CD4-positive, alpha-beta memory T cell (primary cell): Measurements from ENCODE around the gene BUB3. TPM values are rescaled to one million over a fixed set of nuclear protein-coding genes. Genes with fewer than 3 reads are reported as not detected.

Source experiments
- CTCF ChIA-PET: fragments of 350-600 bp; sonication (Branson Sonifier 250); formaldehyde crosslinking; loops from one replicate; lab custom pipeline; 2021; ENCODE audit warnings: inconsistent platforms; ENCODE audit not compliant: partially characterized antibody; lab: Charles Lee
- POLR2A ChIA-PET: fragments of 350-600 bp; sonication (Branson Sonifier 250); formaldehyde crosslinking; loops from one replicate; lab custom pipeline; 2021; ENCODE audit not compliant: partially characterized antibody; lab: Charles Lee
- DNase-seq, 5 donors: peaks; one replicate each; pipeline versions ENCODE4 v3.0.0 to v3.0.0-alpha.2; 2020 to 2022; ENCODE audit warnings: mixed read lengths in 1 of 5
- H3K27ac ChIP-seq: one replicate; pipeline ENCODE4 v1.7.0; 2013; ENCODE audit warnings: low read depth, low read length
- H3K27me3 ChIP-seq: 2 replicates; pipeline ENCODE4 v1.7.0; 2013; ENCODE audit warnings: mild to moderate bottlenecking, low read length, moderate library complexity; ENCODE audit not compliant: insufficient read depth
- H3K36me3 ChIP-seq: 2 replicates; pipeline ENCODE4 v1.7.0; 2013; ENCODE audit warnings: mild to moderate bottlenecking, low read length, moderate library complexity; ENCODE audit not compliant: insufficient read depth
- H3K4me1 ChIP-seq: 2 replicates; pipeline ENCODE4 v1.7.0; 2013; ENCODE audit warnings: mild to moderate bottlenecking, low read length, moderate library complexity; ENCODE audit not compliant: insufficient read depth
- H3K4me3 ChIP-seq, 2 donors: one replicate each; pipeline ENCODE4 v1.7.0; 2013; ENCODE audit warnings: low read length in 2 of 2, mild to moderate bottlenecking in 1 of 2
- H3K9me3 ChIP-seq, 2 donors: one replicate each; pipeline ENCODE4 v1.7.0; 2013; ENCODE audit warnings: low read length in 2 of 2, control low read depth in 1 of 2; ENCODE audit not compliant: control insufficient read depth in 1 of 2
- H3K27ac Mint-ChIP-seq, 7 donors: one replicate each; pipeline ENCODE4 v1.8.0; 2020 to 2021; ENCODE audit warnings: mixed read lengths in 7 of 7, mild to moderate bottlenecking in 6 of 7, inconsistent platforms in 3 of 7, moderate library complexity in 3 of 7
- H3K27me3 Mint-ChIP-seq, 2 donors: one replicate each; pipeline ENCODE4 v1.8.0; 2020 to 2021; ENCODE audit warnings: mixed read lengths in 2 of 2
- H3K36me3 Mint-ChIP-seq, 2 donors: one replicate each; pipeline ENCODE4 v1.8.0; 2020 to 2021; ENCODE audit warnings: mixed read lengths in 2 of 2, inconsistent platforms in 1 of 2, mild to moderate bottlenecking in 1 of 2
- H3K4me1 Mint-ChIP-seq, 4 donors: one replicate each; pipeline ENCODE4 v1.8.0; 2020 to 2021; ENCODE audit warnings: mixed read lengths in 4 of 4, mild to moderate bottlenecking in 1 of 4
- H3K4me3 Mint-ChIP-seq, 8 donors: one replicate each; pipeline ENCODE4 v1.8.0; 2020 to 2021; ENCODE audit warnings: mixed read lengths in 8 of 8, mild to moderate bottlenecking in 7 of 8, moderate library complexity in 6 of 8, inconsistent platforms in 3 of 8
- H3K9me3 Mint-ChIP-seq, 8 donors: one replicate each; pipeline ENCODE4 v1.8.0; 2020 to 2021; ENCODE audit warnings: mixed read lengths in 8 of 8, mild to moderate bottlenecking in 5 of 8, inconsistent platforms in 3 of 8, moderate library complexity in 1 of 8
- intact Hi-C: fragments of 100-400 bp; cut with micrococcal nuclease; formaldehyde crosslinking; loops from one replicate; pipeline ENCODE4 v1.15.1; 2023
- polyA plus RNA-seq, 2 donors: library from polyadenylated mRNA; unstranded; fragments of 300-500 nt; fragmentation: Illumina TruSeq; gene quantifications; one replicate each; pipeline ENCODE4 v1.2.3, GENCODE V29; 2021
- total RNA-seq, 2 experiments: library from RNA; stranded (reverse); gene quantifications; one replicate each; pipeline ENCODE4 v1.2.3, GENCODE V29; 2021

BUB3 gene, protein sequence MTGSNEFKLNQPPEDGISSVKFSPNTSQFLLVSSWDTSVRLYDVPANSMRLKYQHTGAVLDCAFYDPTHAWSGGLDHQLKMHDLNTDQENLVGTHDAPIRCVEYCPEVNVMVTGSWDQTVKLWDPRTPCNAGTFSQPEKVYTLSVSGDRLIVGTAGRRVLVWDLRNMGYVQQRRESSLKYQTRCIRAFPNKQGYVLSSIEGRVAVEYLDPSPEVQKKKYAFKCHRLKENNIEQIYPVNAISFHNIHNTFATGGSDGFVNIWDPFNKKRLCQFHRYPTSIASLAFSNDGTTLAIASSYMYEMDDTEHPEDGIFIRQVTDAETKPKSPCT
- total RNA-seq (100 to 1,000 TPM; 162 to 169 TPM), polyA plus RNA-seq (100 to 1,000 TPM; 226 to 371 TPM)

DNA sequence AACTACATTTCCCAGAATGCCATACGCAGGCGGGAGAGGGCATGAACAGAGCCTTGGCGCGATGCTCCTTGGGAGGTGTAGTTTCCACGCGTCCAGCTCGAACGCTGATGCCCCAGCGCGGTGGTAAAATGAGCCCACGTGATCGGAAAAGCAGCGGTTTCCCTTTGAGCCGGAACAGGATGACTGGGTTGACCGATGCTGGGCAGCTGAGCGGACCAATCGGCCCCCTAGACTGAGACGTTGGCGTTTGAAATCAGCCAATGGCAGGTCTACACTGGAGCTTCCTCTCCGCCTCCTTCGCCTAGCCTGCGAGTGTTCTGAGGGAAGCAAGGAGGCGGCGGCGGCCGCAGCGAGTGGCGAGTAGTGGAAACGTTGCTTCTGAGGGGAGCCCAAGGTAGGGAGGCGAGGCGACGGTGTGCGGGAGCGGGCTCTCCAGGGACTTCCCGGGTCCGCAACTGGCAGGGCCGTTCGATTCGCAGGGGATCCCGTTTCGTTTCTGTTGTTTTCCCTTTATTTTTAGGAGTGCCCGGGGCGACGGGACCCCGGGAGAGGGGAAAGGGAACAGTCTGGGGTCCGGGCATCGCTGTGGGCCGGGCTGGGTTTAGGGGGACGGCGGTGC lies at the start of gene BUB3:
Gene BUB3, plus strand, starts transcription at position 311 of the 619 bp plus-strand sequence. CDS start 516 bp downstream, outside the sequence.
- Mint-ChIP-seq H3K4me3 (peak within 1 kb of the TSS; percentile 100), H3K4me1 (peaks cover 43 to 84% (median 63%) of the 10 kb centered on the region in 4 donors), H3K36me3 (peaks cover 23 to 47% of the 10 kb centered on the region in 2 donors), H3K9me3 (no peaks in the 10 kb centered on the region), H3K27me3 (peaks cover 9 to 14% of the 10 kb centered on the region in 2 donors), H3K27ac (peak within 1 kb of the TSS; percentile 94 to 99 (median 99))
- ChIA-PET CTCF (interaction anchor here (1.0 to 2.3 kb wide), 4 partner anchors 9 to 88 kb away, joined by 3 to 8 read pairs (median 6); no protein-coding TSS in a partner anchor), POLR2A (interaction anchor here (0.7 to 2.9 kb wide), 15 partner anchors 9 to 780 kb away, joined by 3 to 48 read pairs (median 5); partner anchors contain the start of genes ACADSB, C10orf88, FAM24B and IKZF5)
- Histone ChIP-seq H3K36me3 (peaks cover 13% of the 10 kb centered on the region), H3K27me3 (peaks cover 11% of the 10 kb centered on the region), H3K9me3 (no peaks in the 10 kb centered on the region), H3K4me3 (peak within 1 kb of the TSS; percentile 68 to 94), H3K27ac (peak within 1 kb of the TSS; percentile 79), H3K4me1 (peaks cover 73% of the 10 kb centered on the region)
- DNase-seq, result peak; percentile 93 to 96 (median 95)
- intact Hi-C loops, result loop anchor here (1.0 to 10.0 kb wide), 9 partner anchors 17 to 1761 kb away; partner anchors contain the start of genes C10orf88, EEF1AKMT2, FAM24B and IKZF5

DNA sequence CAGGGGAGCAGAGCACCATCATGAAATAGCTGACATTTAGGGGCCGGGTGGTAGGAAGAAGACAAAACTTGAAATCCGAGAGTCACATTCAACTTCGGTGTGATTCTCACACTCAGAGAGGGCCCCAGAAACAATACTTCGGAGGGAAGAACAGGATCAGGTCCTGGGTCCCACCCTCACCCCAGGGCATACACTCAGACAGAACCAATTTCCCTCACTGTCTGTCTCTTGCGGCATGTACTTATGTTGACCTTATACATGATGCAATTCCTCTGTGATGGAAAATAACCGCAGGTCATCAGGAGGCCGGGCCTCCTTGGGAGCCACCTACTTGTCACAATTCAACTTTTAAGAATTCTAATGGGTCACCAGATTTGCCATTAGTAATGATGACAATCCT lies 44.7 kb upstream of the BUB3 start:
- Mint-ChIP-seq H3K4me3 (no peak overlapping the region), H3K4me1 (no peaks in the 10 kb centered on the region), H3K9me3 (peaks cover 0 to 3% (median 0%) of the 10 kb centered on the region in 8 donors), H3K36me3 (no peaks in the 10 kb centered on the region), H3K27ac (no peak overlapping the region), H3K27me3 (peaks cover 5 to 19% of the 10 kb centered on the region in 2 donors)
- no peaks in the 10 kb centered on the region for H3K4me1 ChIP-seq
- H3K36me3 ChIP-seq, result no peaks in the 10 kb centered on the region
- no peaks in the 10 kb centered on the region for H3K27me3 ChIP-seq
- CTCF ChIA-PET, result no interaction called here
- intact Hi-C loops, result no loop called here
- H3K4me3 ChIP-seq, result no peak overlapping the region
- DNase-seq, result no peak
- H3K9me3 ChIP-seq, result no peaks in the 10 kb centered on the region
- H3K27ac ChIP-seq, result no peak overlapping the region
- POLR2A ChIA-PET, result no interaction called here

DNA sequence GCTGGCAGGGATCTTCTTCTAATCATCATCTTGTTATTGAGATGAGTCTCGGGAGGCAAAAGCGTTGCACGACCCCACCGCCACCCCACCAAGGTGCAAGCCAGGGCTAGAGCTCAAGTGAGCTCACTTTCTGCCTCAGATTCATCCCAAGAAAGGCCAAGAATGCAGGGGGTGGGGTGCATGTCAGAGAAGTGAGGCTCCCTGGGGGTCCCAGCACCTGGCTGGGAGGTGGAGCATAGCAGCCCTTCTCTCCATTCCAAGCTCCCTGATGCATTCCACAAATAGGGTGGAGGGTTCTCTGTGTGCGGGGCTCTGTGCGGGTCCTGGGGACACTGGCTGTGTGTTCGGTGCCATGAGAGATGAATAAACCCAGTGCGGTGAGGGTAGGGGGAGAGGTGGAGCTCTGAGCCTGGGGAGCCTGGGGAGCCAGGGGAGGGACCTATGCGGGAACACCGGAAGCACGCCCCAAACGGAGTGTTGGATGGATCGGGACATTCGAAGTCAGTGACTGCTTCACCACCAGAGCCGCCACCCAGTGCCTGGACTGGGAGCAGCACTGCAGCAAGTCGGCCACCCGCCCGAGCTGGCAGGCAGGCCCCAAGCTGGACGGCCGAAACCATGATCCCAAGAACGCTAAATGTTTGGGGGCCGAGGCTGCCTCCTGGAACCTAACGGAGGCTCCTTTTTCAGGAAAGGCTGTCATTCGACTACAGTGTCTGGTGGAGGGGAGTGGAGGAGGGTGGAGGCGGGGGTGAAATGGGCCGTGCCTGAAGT lies 36.4 kb upstream of the BUB3 start:
- Mint-ChIP-seq H3K27me3 (peaks cover 30 to 33% of the 10 kb centered on the region in 2 donors), H3K36me3 (no peaks in the 10 kb centered on the region), H3K4me3 (no peak overlapping the region), H3K9me3 (no peaks in the 10 kb centered on the region), H3K27ac (no peak overlapping the region), H3K4me1 (peaks cover 0 to 1% (median 0%) of the 10 kb centered on the region in 4 donors)
- H3K36me3 ChIP-seq, result no peaks in the 10 kb centered on the region
- no peaks in the 10 kb centered on the region for H3K4me1 ChIP-seq
- H3K27ac ChIP-seq, result no peak overlapping the region
- DNase-seq, result no peak
- peaks cover 9% of the 10 kb centered on the region for H3K27me3 ChIP-seq
- no peak overlapping the region for H3K4me3 ChIP-seq
- POLR2A ChIA-PET, result no interaction called here
- intact Hi-C loops, result no loop called here
- CTCF ChIA-PET, result no interaction called here
- H3K9me3 ChIP-seq, result no peaks in the 10 kb centered on the region

DNA sequence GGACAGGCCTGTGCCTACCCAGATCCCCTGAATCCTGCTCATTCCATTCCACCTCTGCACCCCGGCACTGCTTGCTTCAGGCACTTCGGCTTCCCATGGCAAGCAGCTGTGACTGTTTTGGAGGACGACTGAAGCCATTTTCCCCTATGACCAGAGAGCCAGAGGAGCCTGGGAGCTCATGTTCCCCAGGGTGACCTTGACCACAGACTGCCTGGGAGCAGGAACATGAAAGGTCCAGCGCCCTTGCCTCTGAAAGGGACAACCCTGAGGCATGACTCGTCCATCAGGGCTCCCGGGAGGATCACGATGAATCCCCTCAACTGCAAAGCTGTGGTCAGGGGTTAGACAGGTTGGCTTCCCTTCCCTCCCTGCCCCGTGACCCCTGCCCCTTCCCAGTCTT lies 35.1 kb upstream of the BUB3 start:
- H3K27me3 Mint-ChIP-seq, result peaks cover 30 to 36% of the 10 kb centered on the region in 2 donors
- Histone ChIP-seq H3K9me3 (no peaks in the 10 kb centered on the region), H3K27me3 (peaks cover 9% of the 10 kb centered on the region), H3K4me3 (no peak overlapping the region), H3K4me1 (no peaks in the 10 kb centered on the region), H3K27ac (no peak overlapping the region), H3K36me3 (no peaks in the 10 kb centered on the region)
- H3K4me3 Mint-ChIP-seq, result no peak overlapping the region
- no peaks in the 10 kb centered on the region for H3K36me3 Mint-ChIP-seq
- ChIA-PET POLR2A (no interaction called here), CTCF (interaction anchor here (1.7 kb wide), 1 partner anchor 15 kb away, joined by 4 read pairs; no protein-coding TSS in a partner anchor)
- no peak for DNase-seq
- peaks cover 0 to 1% (median 0%) of the 10 kb centered on the region in 4 donors for H3K4me1 Mint-ChIP-seq
- no peak overlapping the region for H3K27ac Mint-ChIP-seq
- intact Hi-C loops, result no loop called here
- no peaks in the 10 kb centered on the region for H3K9me3 Mint-ChIP-seq

DNA sequence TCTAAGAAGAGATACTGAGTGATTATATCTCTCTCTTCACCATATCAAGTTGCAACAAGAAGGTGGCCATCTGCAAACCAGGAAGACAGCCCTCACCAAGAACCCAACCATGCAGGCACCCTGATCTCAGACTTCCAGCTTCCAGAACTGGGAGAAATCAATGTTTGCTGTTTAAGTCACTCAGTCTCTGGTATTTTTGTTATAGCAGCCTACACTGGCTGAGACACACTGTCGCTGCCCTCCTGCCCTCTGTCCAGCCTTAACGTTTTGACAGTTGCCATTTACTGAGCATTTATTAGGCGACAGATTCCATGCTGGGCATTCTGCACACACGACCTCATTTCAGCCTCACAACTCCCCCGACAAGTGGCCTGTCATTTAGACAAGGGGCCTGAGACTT lies 28.0 kb upstream of the BUB3 start:
- Histone ChIP-seq H3K9me3 (no peaks in the 10 kb centered on the region), H3K36me3 (no peaks in the 10 kb centered on the region), H3K27me3 (peaks cover 11% of the 10 kb centered on the region), H3K4me3 (no peak overlapping the region), H3K27ac (no peak overlapping the region), H3K4me1 (no peaks in the 10 kb centered on the region)
- no peak overlapping the region for H3K4me3 Mint-ChIP-seq
- intact Hi-C loops, result no loop called here
- H3K9me3 Mint-ChIP-seq, result peaks cover 0 to 2% (median 0%) of the 10 kb centered on the region in 8 donors
- CTCF ChIA-PET, result no interaction called here
- H3K4me1 Mint-ChIP-seq, result no peaks in the 10 kb centered on the region
- H3K27me3 Mint-ChIP-seq, result peaks cover 32 to 48% of the 10 kb centered on the region in 2 donors
- no peak for DNase-seq
- H3K27ac Mint-ChIP-seq, result no peak overlapping the region
- POLR2A ChIA-PET, result no interaction called here
- no peaks in the 10 kb centered on the region for H3K36me3 Mint-ChIP-seq

DNA sequence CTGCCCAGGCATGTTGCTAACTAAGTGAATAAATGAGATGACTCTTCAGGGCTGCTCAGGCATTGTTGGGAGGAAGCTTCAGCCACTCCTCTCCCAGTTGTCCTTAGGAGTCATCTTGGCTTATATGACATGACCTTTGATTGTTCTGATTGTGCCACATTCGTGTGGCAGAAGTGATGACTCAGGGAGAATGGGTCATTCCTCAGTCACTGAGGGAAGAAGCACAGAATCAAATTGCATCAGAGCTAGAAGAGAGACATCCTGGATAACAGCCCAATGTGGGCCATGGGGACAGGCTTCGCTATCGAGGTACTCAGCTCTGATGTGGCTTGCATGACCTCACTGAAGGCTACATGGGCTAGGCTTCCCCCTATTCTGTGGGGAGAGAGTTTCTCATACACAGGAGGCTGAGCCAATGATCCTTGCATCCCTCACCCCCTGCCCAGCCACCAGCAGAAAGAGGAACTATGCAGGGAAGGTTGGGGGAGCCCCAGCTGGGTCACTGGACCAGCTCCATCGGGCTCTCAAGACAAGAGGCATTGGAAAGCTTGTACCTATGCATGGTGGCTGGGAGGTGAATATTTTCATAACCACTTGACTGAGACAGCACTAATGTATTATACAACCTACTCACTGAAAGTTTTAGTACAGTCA lies 24.5 kb upstream of the BUB3 start:
- Histone ChIP-seq H3K9me3 (no peaks in the 10 kb centered on the region), H3K36me3 (no peaks in the 10 kb centered on the region), H3K4me1 (peaks cover 23% of the 10 kb centered on the region), H3K27me3 (peaks cover 38% of the 10 kb centered on the region), H3K4me3 (no peak overlapping the region), H3K27ac (no peak overlapping the region)
- Mint-ChIP-seq H3K27ac (no peak overlapping the region), H3K9me3 (peaks cover 0 to 9% (median 0%) of the 10 kb centered on the region in 8 donors), H3K36me3 (peaks cover 0 to 1% of the 10 kb centered on the region in 2 donors), H3K4me1 (peaks cover 13 to 28% (median 20%) of the 10 kb centered on the region in 4 donors), H3K27me3 (peaks cover 56 to 68% of the 10 kb centered on the region in 2 donors), H3K4me3 (peak overlapping the region in 1 of 8 donors; percentile 0)
- DNase-seq, result no peak
- ChIA-PET CTCF (interaction anchor here (1.7 kb wide), 1 partner anchor 429 kb away, joined by 6 read pairs; no protein-coding TSS in a partner anchor), POLR2A (no interaction called here)
- intact Hi-C loops, result loop anchor here (10.0 kb wide), 1 partner anchor 565 kb away; the partner anchor contains the start of gene DMBT1
